COLO668 (cell line): ENCODE data around the gene HBE1.
"Not testable (repeated sequence)": the region's sequence is repeated elsewhere in the genome, so short reads cannot be mapped to it uniquely, and the experiment has no call there.

ENCODE experiments used
- DNase-seq: peaks from one replicate; lab custom pipeline; 2025; ENCODE audit not compliant: unreplicated experiment; lab: John Stamatoyannopoulos, UW

HBE1 gene

DNA sequence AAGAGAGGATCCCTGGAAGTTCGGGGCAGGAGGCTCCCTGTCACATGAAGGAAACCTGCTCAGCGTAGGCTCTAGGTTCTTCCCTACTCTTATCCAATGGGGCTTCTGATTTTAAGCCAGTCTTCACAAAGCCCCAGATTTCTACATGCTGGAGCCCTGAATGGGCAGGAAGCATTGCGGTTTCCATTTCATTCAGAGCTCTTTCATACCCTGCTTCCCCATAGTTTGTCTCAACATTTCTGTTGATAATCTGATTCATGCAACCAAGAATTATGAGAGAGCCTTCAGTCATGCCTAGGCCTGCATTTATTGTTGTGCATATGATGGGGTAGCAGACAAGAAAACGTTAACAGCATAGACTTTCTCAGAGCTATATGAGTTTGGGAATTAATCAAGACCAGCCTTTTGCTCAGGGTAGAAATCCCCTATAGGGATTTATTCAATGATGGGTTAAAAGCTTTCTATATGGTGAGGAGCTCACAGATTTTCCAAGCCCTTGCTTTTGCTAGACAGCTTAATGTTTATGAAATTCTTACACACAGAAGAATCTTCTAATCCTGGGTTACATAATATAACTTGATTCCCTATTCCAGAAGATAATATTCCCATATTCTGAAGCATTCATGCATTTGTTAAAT is 16.1 kb upstream of the HBE1 start:
- DNase-seq, result no peak

DNA sequence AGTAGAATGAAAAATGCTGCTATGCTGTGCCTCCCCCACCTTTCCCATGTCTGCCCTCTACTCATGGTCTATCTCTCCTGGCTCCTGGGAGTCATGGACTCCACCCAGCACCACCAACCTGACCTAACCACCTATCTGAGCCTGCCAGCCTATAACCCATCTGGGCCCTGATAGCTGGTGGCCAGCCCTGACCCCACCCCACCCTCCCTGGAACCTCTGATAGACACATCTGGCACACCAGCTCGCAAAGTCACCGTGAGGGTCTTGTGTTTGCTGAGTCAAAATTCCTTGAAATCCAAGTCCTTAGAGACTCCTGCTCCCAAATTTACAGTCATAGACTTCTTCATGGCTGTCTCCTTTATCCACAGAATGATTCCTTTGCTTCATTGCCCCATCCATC is 14.9 kb upstream of the HBE1 start:
- no peak for DNase-seq

DNA sequence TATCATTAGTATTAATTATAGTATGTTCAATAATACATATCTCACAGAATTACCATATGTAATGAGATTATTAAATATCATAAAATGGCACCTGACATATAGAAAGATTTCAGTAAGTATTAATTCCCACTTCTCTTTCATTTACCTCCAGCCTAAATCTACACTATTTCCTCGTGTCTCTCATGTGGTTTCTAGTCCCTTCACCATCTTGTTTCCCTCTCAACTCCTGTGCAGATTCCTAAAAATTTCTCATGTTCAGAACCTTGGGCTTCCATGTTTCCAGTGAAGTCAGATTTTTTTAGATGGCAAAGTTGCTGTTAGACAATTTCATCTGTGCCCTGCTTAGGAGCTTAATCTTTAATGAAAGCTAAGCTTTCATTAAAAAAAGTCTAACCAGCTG is 14.1 kb upstream of the HBE1 start:
- no peak for DNase-seq

GRCh38 chr11:5283086-5283485 is 13.3 kb upstream of the HBE1 start:
- DNase-seq, result no peak

GRCh38 chr11:5282628-5283027 is 12.9 kb upstream of the HBE1 start:
- DNase-seq, result no peak

DNA sequence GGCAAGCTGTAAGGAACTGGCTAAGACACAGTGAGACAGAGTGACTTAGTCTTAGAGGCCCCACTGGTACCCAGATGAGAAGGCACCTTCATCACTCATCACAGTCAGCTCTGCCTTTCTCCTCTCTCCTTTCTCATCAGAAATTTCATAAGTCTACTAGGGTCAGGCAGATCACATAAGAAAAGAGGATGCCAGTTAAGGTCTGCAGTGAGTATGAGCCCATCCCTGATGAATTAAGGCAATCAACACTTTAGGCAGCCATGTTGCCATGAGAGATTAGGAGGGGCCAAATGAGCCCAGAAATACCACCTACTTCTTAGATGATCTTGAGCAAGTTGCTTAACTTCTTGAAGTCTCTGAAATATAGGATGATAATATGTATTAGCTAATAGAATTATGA is 11.9 kb upstream of the HBE1 start:
- no peak for DNase-seq

- DNase-seq, result peak; percentile 52
Observed at GRCh38 chr11:5280582-5281102, 10.9 kb upstream of the HBE1 start.

GRCh38 chr11:5279471-5280090 is 9.8 kb upstream of the HBE1 start:
- DNase-seq, result no peak

GRCh38 chr11:5277807-5278382 is 8.2 kb upstream of the HBE1 start:
- no peak for DNase-seq

GRCh38 chr11:5276697-5277096 is 7.0 kb upstream of the HBE1 start:
- DNase-seq, result no peak

- no peak for DNase-seq
Observed at GRCh38 chr11:5275369-5276110, 5.8 kb upstream of the HBE1 start.

GRCh38 chr11:5274395-5274794 is 4.7 kb upstream of the HBE1 start:
- DNase-seq, result no peak

- no peak for DNase-seq
Observed at GRCh38 chr11:5272395-5273017, 2.8 kb upstream of the HBE1 start.

DNA sequence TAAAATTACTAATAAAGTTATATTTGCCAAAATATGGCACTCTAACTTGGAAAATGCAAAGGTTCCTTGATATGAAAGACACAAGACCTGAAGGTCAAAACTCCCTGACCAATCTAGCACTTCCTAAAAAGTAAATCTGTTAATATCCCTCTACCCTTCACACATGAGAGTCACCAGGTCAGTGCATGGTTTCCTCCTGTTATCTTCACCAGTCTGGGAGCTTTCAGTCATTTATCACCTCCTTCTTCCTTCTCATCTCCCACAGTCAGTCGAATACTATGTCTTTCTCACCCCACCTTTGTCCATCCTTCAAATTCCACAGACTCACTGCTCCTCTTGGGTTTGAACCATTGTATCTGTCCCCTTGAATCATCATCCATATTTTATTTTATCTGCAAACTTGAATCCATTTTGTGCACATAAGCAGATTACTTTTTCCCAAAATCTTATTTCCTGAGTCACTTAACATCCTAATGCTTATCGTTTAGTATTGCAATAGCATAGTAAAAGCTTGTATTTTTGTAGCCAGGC is 2.6 kb downstream of the HBE1 start:
- no peak for DNase-seq

DNA sequence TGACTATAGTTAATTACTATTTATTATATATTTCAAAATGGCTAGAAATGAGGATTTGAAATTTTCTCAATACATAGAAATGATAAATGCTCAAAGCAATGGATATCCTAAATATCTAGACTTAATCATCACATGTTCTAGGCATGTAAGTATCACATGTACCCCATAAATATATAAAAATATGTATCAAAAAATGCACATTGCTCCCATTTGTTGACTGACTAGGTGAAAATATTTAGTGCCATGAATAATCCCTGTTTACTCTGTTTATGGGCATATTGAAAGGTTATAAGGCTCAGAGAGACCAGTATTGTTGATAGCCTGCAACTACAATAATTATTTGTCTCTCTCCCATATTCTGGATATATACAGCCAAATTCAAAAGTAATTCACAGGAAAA is 3.1 kb downstream of the HBE1 start:
- DNase-seq, result no peak

- no peak for DNase-seq
Observed at GRCh38 chr11:5265832-5266231, 3.9 kb downstream of the HBE1 start.

DNA sequence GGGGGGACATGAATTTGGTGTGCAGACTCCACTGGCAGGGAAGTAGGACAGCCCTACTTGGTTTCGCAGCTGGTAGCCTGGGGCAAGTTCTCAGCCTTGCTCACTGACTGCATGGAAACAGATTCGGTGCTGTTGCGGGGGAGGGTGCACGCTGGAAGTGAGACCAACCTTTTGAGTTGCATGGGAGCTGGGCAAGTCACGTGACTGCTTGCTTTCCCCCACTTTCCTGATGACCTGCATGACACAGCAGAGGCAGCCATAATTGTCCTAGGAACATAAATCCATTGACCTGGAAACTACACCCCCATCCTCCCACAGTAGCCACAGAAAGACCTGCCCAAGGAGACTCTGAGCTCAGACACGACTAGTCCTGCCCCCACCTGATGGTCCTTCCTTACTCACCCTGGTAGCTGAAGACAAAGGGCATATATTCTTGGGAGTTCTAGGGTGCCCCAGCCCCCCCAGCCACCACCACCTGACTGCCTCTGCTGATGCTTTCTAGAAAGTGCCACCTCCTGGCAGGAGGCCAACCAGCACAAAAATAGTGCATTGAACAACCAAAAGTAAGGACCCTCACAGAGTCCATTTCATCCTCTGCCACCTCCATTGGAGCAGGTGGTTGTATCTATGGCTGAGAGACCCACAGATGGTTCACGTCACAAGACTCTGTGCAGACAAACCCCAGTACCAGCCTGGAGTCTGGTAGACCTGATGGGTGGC is 11.0 kb downstream of the HBE1 start:
- no peak for DNase-seq

DNA sequence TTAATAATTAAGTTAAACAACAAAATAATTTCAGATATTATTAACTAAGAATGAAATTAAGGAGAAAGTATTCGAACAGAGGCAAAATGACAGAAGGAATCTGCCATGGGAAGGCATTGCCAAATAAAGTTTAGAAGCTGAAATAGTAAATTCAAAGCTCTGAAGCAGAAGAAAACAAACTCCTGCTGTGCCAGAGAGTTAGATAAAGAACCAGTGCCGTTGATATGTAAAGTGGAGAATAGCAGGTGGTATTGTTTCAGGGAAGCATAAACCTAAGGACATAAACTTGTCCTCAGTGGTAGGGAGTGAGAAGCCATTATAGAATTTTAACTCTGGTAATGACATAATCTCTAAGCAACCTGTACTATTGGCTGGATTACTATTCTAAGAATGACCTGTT is 12.4 kb downstream of the HBE1 start:
- DNase-seq, result no peak

DNA sequence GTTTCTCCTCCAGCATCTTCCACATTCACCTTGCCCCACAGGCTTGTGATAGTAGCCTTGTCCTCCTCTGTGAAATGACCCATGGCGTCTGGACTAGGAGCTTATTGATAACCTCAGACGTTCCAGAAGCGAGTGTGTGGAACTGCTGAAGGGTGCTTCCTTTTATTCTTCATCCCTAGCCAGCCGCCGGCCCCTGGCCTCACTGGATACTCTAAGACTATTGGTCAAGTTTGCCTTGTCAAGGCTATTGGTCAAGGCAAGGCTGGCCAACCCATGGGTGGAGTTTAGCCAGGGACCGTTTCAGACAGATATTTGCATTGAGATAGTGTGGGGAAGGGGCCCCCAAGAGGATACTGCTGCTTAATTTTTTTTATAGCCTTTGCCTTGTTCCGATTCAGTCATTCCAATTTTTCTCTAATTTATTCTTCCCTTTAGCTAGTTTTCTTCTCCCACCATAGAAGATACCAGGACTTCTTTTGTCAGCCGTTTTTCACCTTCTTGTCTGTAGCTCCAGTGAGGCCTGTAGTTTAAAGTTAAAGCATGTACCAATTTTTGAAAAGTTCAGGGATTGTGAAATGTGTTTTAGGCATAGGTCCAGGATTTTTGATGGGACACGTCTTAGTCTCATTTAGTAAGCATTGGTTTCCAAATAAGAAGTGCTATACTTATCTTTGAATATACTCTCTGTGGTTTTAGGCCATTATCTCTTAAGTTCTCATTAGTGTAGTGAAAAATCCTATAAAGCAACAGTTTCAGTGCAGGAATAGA is 14.9 kb downstream of the HBE1 start, which contains the start of gene HBG2:
TSS of gene HBG2 (minus strand) at position 136 of the 768 bp plus-strand sequence. CDS start at position 83, 53 bp downstream.
- not testable (repeated sequence) for DNase-seq

DNA sequence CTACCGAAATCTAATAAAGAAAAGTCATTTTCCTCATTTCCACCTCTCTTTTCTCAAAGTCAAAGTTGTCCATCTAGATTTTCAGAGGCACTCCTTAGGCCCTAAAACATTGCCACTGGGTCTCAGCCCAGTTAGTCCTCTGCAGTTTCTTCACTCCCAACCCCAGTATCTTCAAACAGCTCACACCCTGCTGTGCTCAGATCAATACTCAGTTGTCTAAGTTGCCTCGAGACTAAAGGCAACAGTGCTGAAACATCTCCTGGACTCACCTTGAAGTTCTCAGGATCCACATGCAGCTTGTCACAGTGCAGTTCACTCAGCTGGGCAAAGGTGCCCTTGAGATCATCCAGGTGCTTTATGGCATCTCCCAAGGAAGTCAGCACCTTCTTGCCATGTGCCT is 15.7 kb downstream of the HBE1 start:
- not testable (repeated sequence) for DNase-seq
